NT2/D1 (cell line): ENCODE results near the gene OR12D3.

Experiments
- SUZ12 ChIP-seq: IDR thresholded peaks from 2 replicates; pipeline ENCODE4 v1.6.1; 2011; ENCODE audit not compliant: insufficient read length, insufficient read depth; ENCODE audit errors: extremely low read depth
- YY1 ChIP-seq: IDR thresholded peaks from 2 replicates; pipeline ENCODE4 v1.6.1; 2011; ENCODE audit not compliant: insufficient read length, insufficient read depth
- ZNF274 ChIP-seq: IDR thresholded peaks from 2 replicates; pipeline ENCODE4 v1.6.1; 2011; ENCODE audit warnings: mild to moderate bottlenecking, low read depth, low read length

DNA sequence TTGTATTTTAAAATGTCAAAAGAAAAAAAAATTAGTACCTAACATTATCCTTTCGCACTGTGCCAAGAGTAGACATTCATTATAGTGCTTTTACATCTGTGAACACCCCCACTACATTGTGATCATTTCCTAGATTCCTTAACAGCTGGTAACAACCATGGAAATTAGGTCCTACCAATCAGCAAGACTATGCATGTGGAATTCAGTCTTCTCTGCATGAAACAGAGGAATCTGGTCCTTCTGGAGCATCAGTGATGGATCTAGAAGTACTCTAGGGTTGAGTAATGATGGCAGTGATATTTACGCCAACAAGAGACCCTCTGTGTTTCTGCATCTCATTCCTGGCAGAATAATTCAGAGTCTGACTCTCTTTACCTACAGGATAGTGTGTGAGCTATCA, 49.1 kb upstream of the OR12D3 start:
- TF ChIP-seq ZNF274 (no peak), YY1 (no peak), SUZ12 (no peak)
